HEK293 (cell line): ENCODE results near the gene KCNQ1.

ENCODE experiments used
- CTCF ChIA-PET: fragments of 350-600 bp; formaldehyde crosslinking; extraction: SDS; loops from one replicate; lab custom pipeline; 2021; ENCODE audit warnings: antibody characterized with exemption; lab: Yijun Ruan, JAX
- POLR2A ChIA-PET: fragments of 300-600 bp; formaldehyde crosslinking; extraction: SDS; loops from one replicate; lab custom pipeline; 2020; ENCODE audit warnings: antibody characterized with exemption, inconsistent platforms; lab: Yijun Ruan, JAX
- H3K27ac ChIP-seq: fragments of 200-500 bp; sonication (Bioruptor generic); 2 replicates; pipeline ENCODE4 v1.5.1; 2014; ENCODE audit warnings: low read depth, low read length, control low read depth, inconsistent platforms; ENCODE audit errors: extremely low read depth
- H3K36me3 ChIP-seq, 2 experiments: fragments of 200-500 bp in 1 of 2; sonication (Bioruptor generic) in 1 of 2; 1 replicate in 1 of 2; 2 replicates in 1 of 2; pipeline ENCODE4 v1.5.1; 2014 to 2017; ENCODE audit warnings: inconsistent platforms in 2 of 2, low read length in 2 of 2; ENCODE audit not compliant: control insufficient read depth in 2 of 2, insufficient read depth in 1 of 2
- H3K4me1 ChIP-seq: fragments of 200-500 bp; sonication (Bioruptor generic); 2 replicates; pipeline ENCODE4 v1.5.1; 2014; ENCODE audit warnings: mild to moderate bottlenecking, low read length, inconsistent platforms; ENCODE audit not compliant: control insufficient read depth, insufficient read depth
- H3K4me3 ChIP-seq: 2 replicates; pipeline ENCODE4 v1.5.1; 2011; ENCODE audit warnings: low read depth, mild to moderate bottlenecking, control low read depth, low read length, moderate library complexity
- H3K9me3 ChIP-seq: fragments of 200-500 bp; sonication (Bioruptor generic); 2 replicates; pipeline ENCODE4 v1.5.1; 2014; ENCODE audit warnings: low read depth, low read length, inconsistent platforms; ENCODE audit not compliant: control insufficient read depth, insufficient read depth
- GFI1B ChIP-seq: fragments of 450-650 bp; formaldehyde crosslinking; IDR thresholded peaks from 2 replicates; pipeline ENCODE4 v1.5.1; 2016; ENCODE audit warnings: missing biosample characterization, missing genetic modification characterization
- OSR2 ChIP-seq: fragments of 450-650 bp; formaldehyde crosslinking; IDR thresholded peaks from 2 replicates; pipeline ENCODE4 v1.5.1; 2016; ENCODE audit warnings: missing biosample characterization, missing genetic modification characterization
- PBX3 ChIP-seq: sonication (generic); formaldehyde crosslinking; IDR thresholded peaks from 2 replicates; pipeline ENCODE4 v1.8.1; 2022; ENCODE audit warnings: mild to moderate bottlenecking, moderate library complexity, missing genetic modification reagents
- YY1 ChIP-seq: fragments of 450-650 bp; formaldehyde crosslinking; IDR thresholded peaks from 2 replicates; pipeline ENCODE4 v1.5.1; 2018; ENCODE audit warnings: missing biosample characterization, missing genetic modification characterization
- ZNF112 ChIP-seq: fragments of 450-650 bp; formaldehyde crosslinking; IDR thresholded peaks from 2 replicates; pipeline ENCODE4 v1.5.0; 2017; ENCODE audit warnings: missing biosample characterization, missing genetic modification characterization
- ZNF175 ChIP-seq: fragments of 450-650 bp; formaldehyde crosslinking; IDR thresholded peaks from 2 replicates; pipeline ENCODE4 v1.5.1; 2016; ENCODE audit warnings: missing biosample characterization, missing genetic modification characterization
- ZNF335 ChIP-seq: fragments of 450-650 bp; formaldehyde crosslinking; conservative IDR thresholded peaks from 2 replicates; pipeline ENCODE4 v1.5.1; 2016; ENCODE audit warnings: missing biosample characterization, missing genetic modification characterization
- ZNF366 ChIP-seq: fragments of 450-650 bp; formaldehyde crosslinking; conservative IDR thresholded peaks from 2 replicates; pipeline ENCODE4 v1.5.1; 2016; ENCODE audit warnings: missing biosample characterization, missing genetic modification characterization
- ZNF426 ChIP-seq: fragments of 450-650 bp; formaldehyde crosslinking; IDR thresholded peaks from 2 replicates; pipeline ENCODE4 v1.5.1; 2017; ENCODE audit warnings: missing biosample characterization, missing genetic modification characterization, mild to moderate bottlenecking, inconsistent platforms, moderate library complexity
- ZNF488 ChIP-seq: fragments of 450-650 bp; formaldehyde crosslinking; IDR thresholded peaks from 2 replicates; pipeline ENCODE4 v1.5.1; 2016; ENCODE audit warnings: missing biosample characterization, missing genetic modification characterization
- TF ChIP-seq, protein P1 (sequence below): fragments of 450-650 bp; formaldehyde crosslinking; IDR thresholded peaks from 2 replicates; pipeline ENCODE4 v1.5.1; 2017; ENCODE audit warnings: missing biosample characterization, missing genetic modification characterization
- TF ChIP-seq, protein P2 (sequence below): fragments of 450-650 bp; formaldehyde crosslinking; IDR thresholded peaks from 2 replicates; pipeline ENCODE4 v1.5.1; 2017; ENCODE audit warnings: missing biosample characterization, mild to moderate bottlenecking, missing genetic modification characterization, moderate library complexity
- TF ChIP-seq, protein P3 (sequence below): fragments of 450-650 bp; formaldehyde crosslinking; IDR thresholded peaks from 2 replicates; pipeline ENCODE4 v1.5.0; 2017; ENCODE audit warnings: missing biosample characterization, missing genetic modification characterization, borderline replicate concordance

Gene KCNQ1

GRCh38 chr11:2685051-2685450, 240.2 kb downstream of the KCNQ1 start:
- H3K9me3 ChIP-seq = no peaks in the 10 kb centered on the region
- TF ChIP-seq ZNF426 (tag by site-specific recombination) (no peak), YY1 (tag by site-specific recombination) (no peak), ZNF488 (tag by site-specific recombination) (no peak), ZNF175 (tag by site-specific recombination) (no peak), GFI1B (no peak), OSR2 (tag by site-specific recombination) (no peak), ZNF366 (tag by site-specific recombination) (no peak), ZNF112 (tag by site-specific recombination) (no peak), ZNF335 (tag by site-specific recombination) (no peak)
- TF ChIP-seq, protein P1, sequence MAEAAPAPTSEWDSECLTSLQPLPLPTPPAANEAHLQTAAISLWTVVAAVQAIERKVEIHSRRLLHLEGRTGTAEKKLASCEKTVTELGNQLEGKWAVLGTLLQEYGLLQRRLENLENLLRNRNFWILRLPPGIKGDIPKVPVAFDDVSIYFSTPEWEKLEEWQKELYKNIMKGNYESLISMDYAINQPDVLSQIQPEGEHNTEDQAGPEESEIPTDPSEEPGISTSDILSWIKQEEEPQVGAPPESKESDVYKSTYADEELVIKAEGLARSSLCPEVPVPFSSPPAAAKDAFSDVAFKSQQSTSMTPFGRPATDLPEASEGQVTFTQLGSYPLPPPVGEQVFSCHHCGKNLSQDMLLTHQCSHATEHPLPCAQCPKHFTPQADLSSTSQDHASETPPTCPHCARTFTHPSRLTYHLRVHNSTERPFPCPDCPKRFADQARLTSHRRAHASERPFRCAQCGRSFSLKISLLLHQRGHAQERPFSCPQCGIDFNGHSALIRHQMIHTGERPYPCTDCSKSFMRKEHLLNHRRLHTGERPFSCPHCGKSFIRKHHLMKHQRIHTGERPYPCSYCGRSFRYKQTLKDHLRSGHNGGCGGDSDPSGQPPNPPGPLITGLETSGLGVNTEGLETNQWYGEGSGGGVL (tag by site-specific recombination) = no peak
- TF ChIP-seq, protein P2, sequence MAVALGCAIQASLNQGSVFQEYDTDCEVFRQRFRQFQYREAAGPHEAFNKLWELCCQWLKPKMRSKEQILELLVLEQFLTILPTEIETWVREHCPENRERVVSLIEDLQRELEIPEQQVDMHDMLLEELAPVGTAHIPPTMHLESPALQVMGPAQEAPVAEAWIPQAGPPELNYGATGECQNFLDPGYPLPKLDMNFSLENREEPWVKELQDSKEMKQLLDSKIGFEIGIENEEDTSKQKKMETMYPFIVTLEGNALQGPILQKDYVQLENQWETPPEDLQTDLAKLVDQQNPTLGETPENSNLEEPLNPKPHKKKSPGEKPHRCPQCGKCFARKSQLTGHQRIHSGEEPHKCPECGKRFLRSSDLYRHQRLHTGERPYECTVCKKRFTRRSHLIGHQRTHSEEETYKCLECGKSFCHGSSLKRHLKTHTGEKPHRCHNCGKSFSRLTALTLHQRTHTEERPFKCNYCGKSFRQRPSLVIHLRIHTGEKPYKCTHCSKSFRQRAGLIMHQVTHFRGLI (tag by site-specific recombination) = no peak
- TF ChIP-seq, protein P3, sequence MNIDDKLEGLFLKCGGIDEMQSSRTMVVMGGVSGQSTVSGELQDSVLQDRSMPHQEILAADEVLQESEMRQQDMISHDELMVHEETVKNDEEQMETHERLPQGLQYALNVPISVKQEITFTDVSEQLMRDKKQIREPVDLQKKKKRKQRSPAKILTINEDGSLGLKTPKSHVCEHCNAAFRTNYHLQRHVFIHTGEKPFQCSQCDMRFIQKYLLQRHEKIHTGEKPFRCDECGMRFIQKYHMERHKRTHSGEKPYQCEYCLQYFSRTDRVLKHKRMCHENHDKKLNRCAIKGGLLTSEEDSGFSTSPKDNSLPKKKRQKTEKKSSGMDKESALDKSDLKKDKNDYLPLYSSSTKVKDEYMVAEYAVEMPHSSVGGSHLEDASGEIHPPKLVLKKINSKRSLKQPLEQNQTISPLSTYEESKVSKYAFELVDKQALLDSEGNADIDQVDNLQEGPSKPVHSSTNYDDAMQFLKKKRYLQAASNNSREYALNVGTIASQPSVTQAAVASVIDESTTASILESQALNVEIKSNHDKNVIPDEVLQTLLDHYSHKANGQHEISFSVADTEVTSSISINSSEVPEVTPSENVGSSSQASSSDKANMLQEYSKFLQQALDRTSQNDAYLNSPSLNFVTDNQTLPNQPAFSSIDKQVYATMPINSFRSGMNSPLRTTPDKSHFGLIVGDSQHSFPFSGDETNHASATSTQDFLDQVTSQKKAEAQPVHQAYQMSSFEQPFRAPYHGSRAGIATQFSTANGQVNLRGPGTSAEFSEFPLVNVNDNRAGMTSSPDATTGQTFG (tag by site-specific recombination) = no peak
- H3K4me3 ChIP-seq = no peak overlapping the region
- no peak overlapping the region for H3K27ac ChIP-seq
- H3K36me3 ChIP-seq = peaks cover 0 to 70% of the 10 kb centered on the region in 2 experiments; a peak in 1 of 3 replicates
- ChIA-PET CTCF (interaction anchor here (1.6 kb wide), 1 partner anchor 152 kb away, joined by 6 read pairs; no protein-coding TSS in a partner anchor), POLR2A (no interaction called here)
- H3K4me1 ChIP-seq = no peaks in the 10 kb centered on the region

- CTCF ChIA-PET = interaction anchor here (1.1 to 1.6 kb wide), 2 partner anchors 153 to 202 kb away, joined by 4 to 6 read pairs; no protein-coding TSS in a partner anchor
- H3K36me3 ChIP-seq = peaks cover 0 to 77% of the 10 kb centered on the region in 2 experiments; a peak in 1 of 3 replicates
- TF ChIP-seq PBX3 (CRISPR knock-in tag) = no peak
- TF ChIP-seq, all 188 proteins: peak for 0
- Histone ChIP-seq H3K4me3 (no peak overlapping the region), H3K27ac (no peak overlapping the region), H3K9me3 (no peaks in the 10 kb centered on the region), H3K4me1 (no peaks in the 10 kb centered on the region)
- POLR2A ChIA-PET = interaction anchor here (1.5 kb wide), 1 partner anchor 14 kb away, joined by 7 read pairs; the partner anchor contains the start of gene KCNQ1OT1
These were observed 241.0 kb downstream of the KCNQ1 start for GRCh38 chr11:2685566-2686359.
